MM.1S (cell line): ENCODE measurements around the gene PCGF3.
"Not testable (repeated sequence)": the region's sequence is repeated elsewhere in the genome, so short reads cannot be mapped to it uniquely, and the experiment has no call there.

Source experiments
- DNase-seq: peaks from one replicate; pipeline ENCODE4 v3.0.0-alpha.2; 2015
- H2AFZ ChIP-seq: fragments of 300-600 bp; sonication (generic); 2 replicates; pipeline ENCODE4 v1.6.0; 2016; ENCODE audit warnings: antibody characterized with exemption, low read length
- H3F3A ChIP-seq: fragments of 300-600 bp; sonication (generic); 2 replicates; pipeline ENCODE4 v1.6.1; 2016; ENCODE audit warnings: mild to moderate bottlenecking, antibody characterized with exemption, low read length, moderate library complexity, mixed read lengths; ENCODE audit not compliant: insufficient read depth
- H3K27ac ChIP-seq: fragments of 300-600 bp; sonication (generic); 2 replicates; pipeline ENCODE4 v1.5.1; 2016; ENCODE audit warnings: mild to moderate bottlenecking, low read length
- H3K27me3 ChIP-seq: fragments of 300-600 bp; sonication (generic); replicated peaks from 2 replicates; pipeline ENCODE4 v1.6.0; 2016; ENCODE audit warnings: low read length; ENCODE audit not compliant: insufficient read depth
- H3K36me3 ChIP-seq: fragments of 300-600 bp; sonication (generic); replicated peaks from 2 replicates; pipeline ENCODE4 v1.6.1; 2016; ENCODE audit warnings: mild to moderate bottlenecking, low read length, mixed read lengths; ENCODE audit not compliant: insufficient read depth
- H3K4me1 ChIP-seq: fragments of 300-600 bp; sonication (generic); 2 replicates; pipeline ENCODE4 v1.6.1; 2016; ENCODE audit warnings: low read length, mixed read lengths
- H3K4me2 ChIP-seq: fragments of 300-600 bp; sonication (generic); 2 replicates; pipeline ENCODE4 v1.6.0; 2016; ENCODE audit warnings: low read depth, low read length
- H3K4me3 ChIP-seq: fragments of 300-600 bp; sonication (generic); 2 replicates; pipeline ENCODE4 v1.5.1; 2016; ENCODE audit warnings: low read length, mixed read lengths
- H3K79me2 ChIP-seq: fragments of 300-600 bp; sonication (generic); 2 replicates; pipeline ENCODE4 v1.6.1; 2016; ENCODE audit warnings: mixed run types, low read length, mixed read lengths
- H3K9ac ChIP-seq: fragments of 300-600 bp; sonication (generic); 2 replicates; pipeline ENCODE4 v1.6.1; 2016; ENCODE audit warnings: low read length, mixed read lengths
- H3K9me2 ChIP-seq: fragments of 300-600 bp; sonication (generic); replicated peaks from 2 replicates; pipeline ENCODE4 v1.6.1; 2016; ENCODE audit warnings: mild to moderate bottlenecking, low read length, mixed read lengths; ENCODE audit not compliant: insufficient read depth
- H3K9me3 ChIP-seq: fragments of 300-600 bp; sonication (generic); replicated peaks from 2 replicates; pipeline ENCODE4 v1.6.1; 2016; ENCODE audit warnings: mild to moderate bottlenecking, low read length, mixed read lengths; ENCODE audit not compliant: insufficient read depth
- H4K20me1 ChIP-seq: fragments of 300-600 bp; sonication (generic); 2 replicates; pipeline ENCODE4 v1.6.1; 2016; ENCODE audit warnings: mild to moderate bottlenecking, low read length, moderate library complexity, mixed read lengths; ENCODE audit not compliant: insufficient read depth
- EZH2 ChIP-seq: fragments of 300-600 bp; sonication (generic); optimal IDR thresholded peaks from 2 replicates; pipeline ENCODE3; 2017; ENCODE audit warnings: low read depth, mild to moderate bottlenecking, antibody characterized with exemption, low read length, mixed read lengths
- EZH2phosphoT487 ChIP-seq: fragments of 300-600 bp; sonication (generic); IDR thresholded peaks from 2 replicates; pipeline ENCODE4 v1.6.1; 2018; ENCODE audit warnings: antibody characterized with exemption, low read length
- TF ChIP-seq, protein P1 (sequence below): fragments of 300-600 bp; sonication (generic); IDR thresholded peaks from 2 replicates; pipeline ENCODE4 v1.5.1; 2016; ENCODE audit warnings: antibody characterized with exemption, low read length, mixed read lengths

The PCGF3 gene

DNA sequence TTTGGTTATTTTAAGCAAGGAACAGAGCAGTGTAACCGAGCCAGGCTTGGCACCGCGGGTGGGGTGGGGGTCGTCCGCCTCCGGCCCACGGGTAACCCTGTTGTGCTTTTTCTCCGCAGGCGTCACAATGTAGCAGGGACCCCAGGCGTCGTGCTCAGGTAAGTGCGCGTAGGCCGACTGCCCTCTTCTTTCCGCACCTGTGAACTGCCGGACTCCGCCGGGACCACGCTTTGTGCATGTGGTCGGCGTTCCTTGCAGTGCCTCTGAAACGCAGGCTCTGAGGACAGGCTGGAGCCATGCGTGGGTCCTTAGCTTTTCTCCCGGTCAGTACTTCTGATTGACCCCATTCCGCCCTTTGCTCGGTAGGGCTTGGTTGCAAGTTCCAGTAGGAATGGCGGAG, 24.9 kb downstream of the PCGF3 start:
- no peaks in the 10 kb centered on the region for H3K4me1 ChIP-seq
- no peak overlapping the region for H3K9ac ChIP-seq
- H3K9me2 ChIP-seq: no peaks in the 10 kb centered on the region
- no peak overlapping the region for H3K4me2 ChIP-seq
- no peak for DNase-seq
- no peak overlapping the region for H3K4me3 ChIP-seq
- H2AFZ ChIP-seq: no peak overlapping the region
- H3K27ac ChIP-seq: no peak overlapping the region
- H3K9me3 ChIP-seq: no peaks in the 10 kb centered on the region
- TF ChIP-seq, protein P1, sequence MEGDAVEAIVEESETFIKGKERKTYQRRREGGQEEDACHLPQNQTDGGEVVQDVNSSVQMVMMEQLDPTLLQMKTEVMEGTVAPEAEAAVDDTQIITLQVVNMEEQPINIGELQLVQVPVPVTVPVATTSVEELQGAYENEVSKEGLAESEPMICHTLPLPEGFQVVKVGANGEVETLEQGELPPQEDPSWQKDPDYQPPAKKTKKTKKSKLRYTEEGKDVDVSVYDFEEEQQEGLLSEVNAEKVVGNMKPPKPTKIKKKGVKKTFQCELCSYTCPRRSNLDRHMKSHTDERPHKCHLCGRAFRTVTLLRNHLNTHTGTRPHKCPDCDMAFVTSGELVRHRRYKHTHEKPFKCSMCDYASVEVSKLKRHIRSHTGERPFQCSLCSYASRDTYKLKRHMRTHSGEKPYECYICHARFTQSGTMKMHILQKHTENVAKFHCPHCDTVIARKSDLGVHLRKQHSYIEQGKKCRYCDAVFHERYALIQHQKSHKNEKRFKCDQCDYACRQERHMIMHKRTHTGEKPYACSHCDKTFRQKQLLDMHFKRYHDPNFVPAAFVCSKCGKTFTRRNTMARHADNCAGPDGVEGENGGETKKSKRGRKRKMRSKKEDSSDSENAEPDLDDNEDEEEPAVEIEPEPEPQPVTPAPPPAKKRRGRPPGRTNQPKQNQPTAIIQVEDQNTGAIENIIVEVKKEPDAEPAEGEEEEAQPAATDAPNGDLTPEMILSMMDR: no peak
- TF ChIP-seq EZH2phosphoT487 (no peak), EZH2 (no peak)
- H3K79me2 ChIP-seq: no peaks in the 10 kb centered on the region
- H3F3A ChIP-seq: no peaks in the 10 kb centered on the region
- H4K20me1 ChIP-seq: no peaks in the 10 kb centered on the region
- no peaks in the 10 kb centered on the region for H3K36me3 ChIP-seq
- no peaks in the 10 kb centered on the region for H3K27me3 ChIP-seq

DNA sequence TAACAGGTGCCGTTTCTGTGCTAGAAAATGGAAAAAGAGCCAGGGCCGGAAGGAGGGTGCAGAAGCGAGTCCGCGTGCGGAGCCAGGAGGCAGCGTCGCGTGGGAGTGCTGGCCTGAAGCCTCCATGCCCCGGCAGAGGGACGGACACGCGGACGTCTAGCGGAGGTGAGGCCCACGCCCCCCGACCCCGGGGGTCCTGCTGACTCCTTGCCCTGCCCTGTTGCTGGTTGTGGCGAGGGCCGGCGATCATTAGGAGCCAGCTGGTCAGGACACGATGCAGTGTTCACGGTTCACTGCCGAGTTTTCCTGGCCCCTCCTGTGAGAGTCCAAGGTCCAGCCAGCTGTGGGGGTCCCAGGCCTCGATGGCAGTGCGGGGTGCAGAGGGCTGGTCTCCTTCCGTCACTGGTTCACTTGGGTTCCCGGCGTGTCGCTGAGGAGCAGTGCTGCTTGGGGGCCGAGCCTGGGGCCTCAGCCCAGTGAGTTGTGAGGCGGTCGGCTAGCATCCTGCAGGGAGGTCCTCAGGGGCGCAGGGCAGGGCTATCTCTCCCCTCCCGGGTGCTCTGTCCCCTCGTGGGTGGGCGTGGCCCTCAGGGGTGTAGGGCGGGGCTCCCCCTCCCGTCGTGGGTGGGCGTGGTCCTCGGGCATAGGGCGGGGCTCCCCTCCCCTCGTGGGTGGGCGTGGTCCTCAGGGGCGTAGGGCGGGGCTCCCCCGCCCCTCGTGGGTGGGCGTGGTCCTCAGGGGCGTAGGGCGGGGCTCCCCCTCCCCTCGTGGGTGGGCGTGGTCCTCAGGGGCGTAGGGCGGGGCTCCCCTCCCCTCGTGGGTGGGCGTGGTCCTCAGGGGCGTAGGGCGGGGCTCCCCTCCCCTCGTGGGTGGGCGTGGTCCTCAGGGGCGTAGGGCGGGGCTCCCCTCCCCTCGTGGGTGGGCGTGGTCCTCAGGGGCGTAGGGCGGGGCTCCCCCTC, 25.6 kb downstream of the PCGF3 start:
- H3K36me3 ChIP-seq, DNase-seq, H3K27ac ChIP-seq, H3K79me2 ChIP-seq, H3K4me2 ChIP-seq, H3K4me3 ChIP-seq, H4K20me1 ChIP-seq, H3K9me2 ChIP-seq, H3K27me3 ChIP-seq, H2AFZ ChIP-seq, H3K9ac ChIP-seq, H3K4me1 ChIP-seq, H3F3A ChIP-seq, H3K9me3 ChIP-seq: not testable (repeated sequence)

DNA sequence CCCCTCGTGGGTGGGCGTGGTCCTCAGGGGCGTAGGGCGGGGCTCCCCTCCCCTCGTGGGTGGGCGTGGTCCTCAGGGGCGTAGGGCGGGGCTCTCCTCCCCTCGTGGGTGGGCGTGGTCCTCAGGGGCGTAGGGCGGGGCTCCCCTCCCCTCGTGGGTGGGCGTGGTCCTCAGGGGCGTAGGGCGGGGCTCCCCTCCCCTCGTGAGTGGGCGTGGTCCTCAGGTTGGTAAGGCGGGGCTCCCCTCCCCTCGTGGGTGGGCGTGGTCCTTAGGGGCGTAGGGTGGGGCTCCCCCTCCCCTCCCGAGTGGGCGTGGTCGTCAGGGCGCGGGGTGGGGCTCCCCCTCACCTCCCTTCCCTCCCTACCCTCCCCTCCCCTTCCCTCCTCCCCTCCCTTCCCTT, 26.3 kb downstream of the PCGF3 start:
- not testable (repeated sequence) for H3K27me3 ChIP-seq, H3K9ac ChIP-seq, H2AFZ ChIP-seq, H3K4me1 ChIP-seq, H3K9me2 ChIP-seq, H3K4me3 ChIP-seq, H3K36me3 ChIP-seq, H3K79me2 ChIP-seq, H3K9me3 ChIP-seq, DNase-seq, H3K4me2 ChIP-seq, H3F3A ChIP-seq, H4K20me1 ChIP-seq, H3K27ac ChIP-seq

DNA sequence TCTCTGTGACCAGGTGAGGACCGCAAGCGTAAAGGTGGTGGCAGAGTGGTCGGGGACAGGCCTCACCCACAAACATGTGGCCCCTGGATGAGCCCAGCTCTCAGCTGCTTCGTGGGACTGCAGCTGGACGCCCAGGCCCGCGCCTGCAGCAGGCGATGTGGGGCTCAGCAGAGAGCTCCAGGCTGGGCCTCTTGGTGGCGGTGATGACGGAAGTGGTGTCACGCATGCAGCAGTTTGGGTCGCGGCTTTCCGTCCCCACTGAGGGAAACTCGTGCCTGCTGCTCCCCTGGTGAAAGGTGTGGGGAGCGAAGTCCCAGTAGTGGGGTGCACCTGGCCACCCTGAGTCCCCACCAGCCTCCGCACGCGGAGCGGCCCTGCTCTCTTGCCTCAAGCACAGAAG, 26.9 kb downstream of the PCGF3 start:
- H4K20me1 ChIP-seq: no peaks in the 10 kb centered on the region
- no peak overlapping the region for H3K4me3 ChIP-seq
- TF ChIP-seq, protein P1: no peak
- H3K9me3 ChIP-seq: no peaks in the 10 kb centered on the region
- no peaks in the 10 kb centered on the region for H3K27me3 ChIP-seq
- no peaks in the 10 kb centered on the region for H3K9me2 ChIP-seq
- no peaks in the 10 kb centered on the region for H3K79me2 ChIP-seq
- H3K9ac ChIP-seq: no peak overlapping the region
- H2AFZ ChIP-seq: no peak overlapping the region
- no peaks in the 10 kb centered on the region for H3K4me1 ChIP-seq
- H3K27ac ChIP-seq: no peak overlapping the region
- no peaks in the 10 kb centered on the region for H3F3A ChIP-seq
- DNase-seq: no peak
- H3K4me2 ChIP-seq: no peak overlapping the region
- H3K36me3 ChIP-seq: no peaks in the 10 kb centered on the region
